Ovary (tissue), 9 donors: ENCODE results near the gene GJC2. TPM values are rescaled to one million over a fixed set of nuclear protein-coding genes. Genes with fewer than 3 reads are reported as not detected.
A peak's percentile ranks its signal among the peaks of the same experiment; 100 is the strongest.

Experiments used
- DNase-seq, 5 donors: peaks; one replicate each; pipeline ENCODE4 v3.0.0-alpha.2; 2019 to 2020
- H3K27ac ChIP-seq, 2 donors: fragments of 200-600 bp; one replicate each; pipeline versions ENCODE4 v1.5.1 to v1.8.0; 2019 to 2022
- H3K27me3 ChIP-seq: fragments of 200-600 bp; one replicate; pipeline ENCODE4 v1.8.0; 2022
- H3K36me3 ChIP-seq: fragments of 200-600 bp; sonication (generic); one replicate; pipeline ENCODE4 v1.5.1; 2019
- H3K4me1 ChIP-seq: one replicate; pipeline ENCODE4 v1.8.1; 2013; ENCODE audit warnings: mild to moderate bottlenecking, moderate library complexity; ENCODE audit not compliant: insufficient read depth
- H3K4me3 ChIP-seq: fragments of 200-600 bp; sonication (generic); one replicate; pipeline ENCODE4 v1.5.1; 2017
- H3K9me3 ChIP-seq, 2 donors: fragments of 200-600 bp in 1 of 2; sonication (generic) in 1 of 2; one replicate each; pipeline versions ENCODE4 v1.5.1 to v1.8.1; 2013 to 2019; ENCODE audit warnings: mild to moderate bottlenecking in 1 of 2, moderate library complexity in 1 of 2
- EP300 ChIP-seq: sonication (generic); formaldehyde crosslinking; IDR thresholded peaks from one replicate; pipeline ENCODE4 v1.6.1; 2017; ENCODE audit warnings: antibody characterized with exemption
- POLR2A ChIP-seq: fragments of 450-650 bp; IDR thresholded peaks from one replicate; pipeline ENCODE4 v1.6.1; 2017; ENCODE audit warnings: antibody characterized with exemption, mild to moderate bottlenecking, moderate library complexity
- WGBS, 3 donors: extraction: QIAGEN DNeasy Blood & Tissue Kit in 1 of 3; methylation state at CpG; one replicate each; pipeline versions ENCODE4 v1.1.5 to v1.1.7; 2013 to 2017; 5-methylcytosine and 5-hydroxymethylcytosine counted together
- intact Hi-C, 4 donors: fragments of 100-400 bp; cut with DNase I; formaldehyde crosslinking; loops; one replicate each; pipeline versions ENCODE4 v1.11.0 to v1.15.1; 2022 to 2023
- polyA plus RNA-seq, 2 donors: library from polyadenylated mRNA; stranded (reverse); fragments of 200-250 nt in 1 of 2; fragments of 350-450 nt in 1 of 2; fragmentation: Illumina TruSeq in 1 of 2; extraction: RNeasy Lipid Tissue Mini Kit (QIAGEN cat#74804) in 1 of 2; gene quantifications; one replicate each; pipeline ENCODE4 v1.2.3, GENCODE V29; 2013 to 2014
- total RNA-seq, 7 donors: library from RNA; depleted of rRNA in 2 of 7; stranded (reverse); fragments of >200 nt in 2 of 7; fragmentation: NEBNext Ultra II Directional in 3 of 7; extraction: Animal tissue kit (Norgen Biotek cat#: 25700) in 3 of 7; gene quantifications; one replicate each; pipeline versions ENCODE4 v1.1.0 to v1.2.4, GENCODE V29; 2016 to 2023
- TF ChIP-seq, protein P1 (sequence below), 3 donors: fragments of 450-650 bp in 2 of 3; fragments of 200-600 bp in 1 of 3; IDR thresholded peaks; one replicate each; pipeline versions ENCODE4 v1.5.1 to v1.8.0; 2016 to 2022; ENCODE audit warnings: antibody characterized with exemption in 3 of 3, mild to moderate bottlenecking in 1 of 3
- donor health status: DM: no; HTN: no; CAD: no; lungs with moderate emphysema.
- donor health status: DM: no; HTN: no; CAD: no.
- donor health status: Bipolar disorder and iron deficiency.
- donor health status: DM: yes; HTN: yes; CAD: no.
- donor health status: DM: no; HTN: no; CAD: no.
- donor health status: DM: yes; HTN: yes; CAD: no.

GJC2 gene
- total and polyA plus RNA-seq, 9 donors = 0.18 to 12.6 (median 6.1) TPM

DNA sequence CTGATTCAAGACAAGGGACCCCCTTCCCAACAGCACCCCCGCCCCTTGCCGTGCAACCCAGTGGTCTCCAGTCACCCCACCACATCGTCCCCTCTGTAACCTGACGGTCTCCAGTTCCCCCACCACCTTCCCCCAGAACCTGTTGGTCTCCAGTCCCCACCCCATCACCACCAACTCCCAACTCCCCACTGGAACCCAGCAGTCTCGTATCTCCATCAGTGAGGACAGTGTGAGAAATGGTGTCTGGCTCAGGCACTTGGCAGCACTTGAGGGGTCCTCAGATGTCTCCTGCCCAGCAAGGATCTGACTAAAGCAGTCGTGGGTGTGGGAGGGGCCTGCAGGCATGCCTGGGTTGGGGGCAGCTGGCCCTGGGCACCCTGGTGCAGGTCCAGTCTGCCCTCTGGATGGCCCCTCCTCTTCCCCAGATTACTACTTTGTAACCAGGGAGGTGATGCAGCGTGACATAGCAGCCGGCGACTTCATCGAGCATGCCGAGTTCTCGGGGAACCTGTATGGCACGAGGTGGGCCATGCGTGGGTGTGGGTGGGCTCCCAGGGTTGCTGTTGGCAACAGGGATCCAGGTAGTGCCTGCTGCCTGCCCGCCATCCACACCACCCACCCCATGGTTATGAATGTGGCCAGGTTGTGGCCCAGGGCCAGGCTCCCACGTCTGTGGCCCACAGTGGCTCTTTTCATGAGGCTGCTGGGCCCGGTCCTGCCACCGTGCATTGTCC, 3.1 kb upstream of the GJC2 start:
- H3K4me1 ChIP-seq = peaks cover 33% of the 10 kb centered on the region
- intact Hi-C loops = no loop called here
- peak in 3 of 5 donors; percentile 37 to 46 (median 38) for DNase-seq
- WGBS, 3 donors = 87 to 88% (median 88%) methylated on average over 16 to 18 of the region's 18 CpGs
- no peak overlapping the region for H3K4me3 ChIP-seq
- no peaks in the 10 kb centered on the region for H3K9me3 ChIP-seq
- no peaks in the 10 kb centered on the region for H3K27me3 ChIP-seq
- H3K27ac ChIP-seq = no peak overlapping the region
- TF ChIP-seq, protein P1, sequence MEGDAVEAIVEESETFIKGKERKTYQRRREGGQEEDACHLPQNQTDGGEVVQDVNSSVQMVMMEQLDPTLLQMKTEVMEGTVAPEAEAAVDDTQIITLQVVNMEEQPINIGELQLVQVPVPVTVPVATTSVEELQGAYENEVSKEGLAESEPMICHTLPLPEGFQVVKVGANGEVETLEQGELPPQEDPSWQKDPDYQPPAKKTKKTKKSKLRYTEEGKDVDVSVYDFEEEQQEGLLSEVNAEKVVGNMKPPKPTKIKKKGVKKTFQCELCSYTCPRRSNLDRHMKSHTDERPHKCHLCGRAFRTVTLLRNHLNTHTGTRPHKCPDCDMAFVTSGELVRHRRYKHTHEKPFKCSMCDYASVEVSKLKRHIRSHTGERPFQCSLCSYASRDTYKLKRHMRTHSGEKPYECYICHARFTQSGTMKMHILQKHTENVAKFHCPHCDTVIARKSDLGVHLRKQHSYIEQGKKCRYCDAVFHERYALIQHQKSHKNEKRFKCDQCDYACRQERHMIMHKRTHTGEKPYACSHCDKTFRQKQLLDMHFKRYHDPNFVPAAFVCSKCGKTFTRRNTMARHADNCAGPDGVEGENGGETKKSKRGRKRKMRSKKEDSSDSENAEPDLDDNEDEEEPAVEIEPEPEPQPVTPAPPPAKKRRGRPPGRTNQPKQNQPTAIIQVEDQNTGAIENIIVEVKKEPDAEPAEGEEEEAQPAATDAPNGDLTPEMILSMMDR (IDR thresholded peaks at IDR 0.05) = no peak
- TF ChIP-seq EP300 (no peak), POLR2A (no peak)
- no peaks in the 10 kb centered on the region for H3K36me3 ChIP-seq

DNA sequence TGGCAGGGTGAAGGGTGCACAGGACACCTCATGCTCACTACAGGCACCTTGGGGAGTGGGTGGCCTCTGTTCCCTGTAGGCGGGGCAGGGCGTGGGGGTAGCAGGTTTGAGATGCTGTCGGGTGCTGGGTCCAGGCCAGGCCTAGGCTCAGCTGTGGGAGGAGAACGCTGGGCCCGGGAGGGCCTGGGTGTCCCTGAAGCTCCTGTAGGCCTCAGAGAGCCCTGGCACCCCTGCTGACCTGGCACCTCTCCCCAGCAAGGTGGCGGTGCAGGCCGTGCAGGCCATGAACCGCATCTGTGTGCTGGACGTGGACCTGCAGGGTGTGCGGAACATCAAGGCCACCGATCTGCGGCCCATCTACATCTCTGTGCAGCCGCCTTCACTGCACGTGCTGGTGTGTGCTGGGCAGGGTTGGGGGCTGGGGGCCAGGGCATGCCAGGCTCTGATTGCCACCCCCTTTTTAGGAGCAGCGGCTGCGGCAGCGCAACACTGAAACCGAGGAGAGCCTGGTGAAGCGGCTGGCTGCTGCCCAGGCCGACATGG, 2.5 kb upstream of the GJC2 start:
- intact Hi-C loops = no loop called here
- no peaks in the 10 kb centered on the region for H3K36me3 ChIP-seq
- H3K9me3 ChIP-seq = no peaks in the 10 kb centered on the region
- H3K27me3 ChIP-seq = no peaks in the 10 kb centered on the region
- no peak overlapping the region for H3K4me3 ChIP-seq
- no peak overlapping the region for H3K27ac ChIP-seq
- H3K4me1 ChIP-seq = peaks cover 29% of the 10 kb centered on the region
- WGBS, 3 donors = 87 to 92% (median 88%) methylated on average over 16 to 20 of the region's 20 CpGs
- peak in 3 of 5 donors; percentile 38 to 40 (median 39) for DNase-seq
- no peak for TF ChIP-seq POLR2A
- no peak for TF ChIP-seq EP300
- TF ChIP-seq, protein P1 (IDR thresholded peaks at IDR 0.05) = no peak

DNA sequence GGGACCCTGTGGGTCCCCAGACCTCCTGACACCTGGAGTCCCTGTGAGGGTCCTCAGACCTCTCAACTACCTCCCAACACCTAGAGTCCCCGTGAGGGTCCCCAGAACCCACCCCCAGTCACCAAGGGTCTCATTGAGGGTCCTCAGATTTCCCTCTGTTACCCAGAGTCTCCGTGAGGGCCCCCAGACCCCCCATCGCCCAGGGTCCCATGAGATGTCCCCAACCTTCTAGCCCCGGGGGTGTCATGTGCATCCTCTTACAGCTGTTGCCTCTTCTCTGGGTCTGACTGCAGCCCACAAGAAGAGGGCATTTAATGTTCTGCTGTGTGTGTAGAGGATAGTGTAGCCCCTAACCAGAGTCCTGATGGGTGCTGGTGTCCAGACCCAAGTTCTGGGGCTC, 2.0 kb upstream of the GJC2 start:
- TF ChIP-seq POLR2A (no peak), EP300 (no peak)
- TF ChIP-seq, protein P1 (IDR thresholded peaks at IDR 0.05) = no peak
- H3K4me1 ChIP-seq = peaks cover 25% of the 10 kb centered on the region
- DNase-seq = peak in 1 of 5 donors; percentile 29
- no peak overlapping the region for H3K4me3 ChIP-seq
- no peaks in the 10 kb centered on the region for H3K9me3 ChIP-seq
- WGBS, 3 donors = 85 to 87% (median 85%) methylated on average over 4 of the region's 4 CpGs
- H3K27ac ChIP-seq = peak overlapping the region in 1 of 2 donors; percentile 99
- intact Hi-C loops = no loop called here
- no peaks in the 10 kb centered on the region for H3K27me3 ChIP-seq
- no peaks in the 10 kb centered on the region for H3K36me3 ChIP-seq

DNA sequence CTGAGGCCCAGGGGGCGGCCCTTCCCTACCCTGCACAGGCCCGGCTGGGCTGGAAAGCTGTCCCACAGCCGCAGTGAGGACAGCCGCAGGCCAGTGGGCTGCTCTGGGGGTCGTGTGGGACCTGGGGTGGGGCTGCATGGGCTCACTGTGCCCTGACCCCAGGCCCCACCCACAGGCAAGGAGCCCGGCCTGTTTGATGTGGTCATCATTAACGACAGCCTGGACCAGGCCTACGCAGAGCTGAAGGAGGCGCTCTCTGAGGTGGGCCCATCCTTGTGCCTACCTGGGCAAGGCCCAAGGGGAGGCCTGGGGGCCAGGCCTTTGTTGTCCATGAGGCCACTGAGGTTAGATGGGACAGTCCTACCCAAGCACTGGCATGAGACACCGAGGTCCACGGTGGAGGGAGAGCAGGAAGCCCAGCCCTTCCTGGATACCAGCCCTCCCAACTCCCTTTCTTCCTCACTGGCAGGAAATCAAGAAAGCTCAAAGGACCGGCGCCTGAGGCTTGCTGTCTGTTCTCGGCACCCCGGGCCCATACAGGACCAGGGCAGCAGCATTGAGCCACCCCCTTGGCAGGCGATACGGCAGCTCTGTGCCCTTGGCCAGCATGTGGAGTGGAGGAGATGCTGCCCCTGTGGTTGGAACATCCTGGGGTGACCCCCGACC, 1.4 kb upstream of the GJC2 start:
- intact Hi-C loops = no loop called here
- peak; percentile 41 to 59 (median 47) for DNase-seq
- Histone ChIP-seq H3K9me3 (no peaks in the 10 kb centered on the region), H3K27ac (peak overlapping the region; percentile 97 to 99), H3K4me3 (no peak overlapping the region), H3K27me3 (no peaks in the 10 kb centered on the region), H3K36me3 (no peaks in the 10 kb centered on the region), H3K4me1 (peaks cover 25% of the 10 kb centered on the region)
- TF ChIP-seq POLR2A (no peak), EP300 (no peak)
- TF ChIP-seq, protein P1 (IDR thresholded peaks at IDR 0.05) = no peak
- 51 to 53% (median 51%) methylated on average over 18 of the region's 18 CpGs for WGBS, 3 donors
